GM21447 (cell line): ENCODE results near the gene HECW1.
A peak's percentile ranks its signal among the peaks of the same experiment; 100 is the strongest.
"Not testable (repeated sequence)": the region's sequence is repeated elsewhere in the genome, so short reads cannot be mapped to it uniquely, and the experiment has no call there.

Source experiments
- ATAC-seq: cut with Tn5 transposase; IDR thresholded peaks from one replicate; pipeline ENCODE4 v1.9.1; 2021; ENCODE audit not compliant: unreplicated experiment

Gene HECW1

DNA sequence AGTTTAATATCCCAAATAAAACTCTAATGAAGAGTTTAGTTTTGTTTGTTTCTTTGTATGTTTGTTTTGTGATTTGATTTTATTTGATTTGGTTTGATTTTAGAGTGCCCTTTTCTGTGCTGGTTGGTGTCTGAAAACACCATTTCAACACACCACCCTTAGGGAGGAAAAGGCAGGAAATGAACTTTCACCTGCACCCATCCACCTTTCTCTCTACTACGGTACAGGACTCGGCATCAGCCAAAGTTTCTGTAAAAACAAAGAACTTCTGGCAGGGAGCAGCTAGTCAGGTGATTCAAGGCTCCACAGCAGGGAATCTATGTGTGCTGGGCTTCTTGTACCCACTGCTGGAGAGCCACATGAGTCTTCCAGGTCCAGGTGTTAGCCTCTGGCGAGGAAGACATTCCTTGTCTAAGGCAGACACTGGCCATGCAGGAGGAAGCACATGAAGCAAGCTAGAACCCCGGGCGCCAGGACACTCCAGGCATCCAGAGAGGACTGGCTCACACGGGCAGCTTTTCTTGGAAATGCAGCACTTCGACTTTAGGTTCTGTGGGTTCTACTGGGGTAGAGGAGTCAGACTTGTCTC, 448.4 kb downstream of the HECW1 start:
- no peak for ATAC-seq

DNA sequence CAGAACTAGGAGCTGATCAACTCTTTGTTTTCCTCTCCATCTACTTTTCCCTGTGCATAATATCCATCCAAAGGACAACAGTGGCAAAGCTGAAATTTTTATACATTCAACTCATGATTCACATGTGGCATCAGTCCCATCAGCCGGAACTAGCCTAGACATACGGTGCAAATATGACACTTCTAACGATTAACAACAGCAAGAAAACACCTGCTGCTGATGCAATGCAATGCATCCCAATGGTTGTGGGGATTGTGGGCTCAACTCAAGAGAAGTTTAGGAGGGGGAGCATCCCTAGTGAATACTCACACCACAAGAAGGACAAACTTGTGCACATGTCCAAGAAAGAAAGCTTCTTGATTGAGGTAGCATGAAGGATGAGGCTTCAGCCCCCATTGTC, 449.9 kb downstream of the HECW1 start:
- ATAC-seq: no peak

DNA sequence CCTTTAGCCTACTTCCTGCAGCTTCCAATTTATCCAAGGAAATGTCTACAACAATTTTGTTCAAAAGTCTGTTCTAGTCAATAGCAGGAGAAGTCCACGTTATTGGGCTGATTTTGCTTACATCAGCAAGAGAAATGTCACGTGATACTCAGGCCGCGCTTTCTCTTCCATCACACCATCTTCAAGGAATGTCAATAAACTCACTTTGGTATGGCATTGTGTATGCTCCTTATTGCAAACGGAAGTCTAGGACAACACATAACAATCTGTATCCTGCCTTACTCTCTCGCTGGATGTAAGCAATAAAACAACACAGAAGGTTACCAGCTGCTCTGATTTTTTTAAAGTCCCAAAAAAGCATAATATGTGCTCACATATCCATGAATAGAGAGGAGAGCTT, 453.3 kb downstream of the HECW1 start:
- ATAC-seq: no peak

DNA sequence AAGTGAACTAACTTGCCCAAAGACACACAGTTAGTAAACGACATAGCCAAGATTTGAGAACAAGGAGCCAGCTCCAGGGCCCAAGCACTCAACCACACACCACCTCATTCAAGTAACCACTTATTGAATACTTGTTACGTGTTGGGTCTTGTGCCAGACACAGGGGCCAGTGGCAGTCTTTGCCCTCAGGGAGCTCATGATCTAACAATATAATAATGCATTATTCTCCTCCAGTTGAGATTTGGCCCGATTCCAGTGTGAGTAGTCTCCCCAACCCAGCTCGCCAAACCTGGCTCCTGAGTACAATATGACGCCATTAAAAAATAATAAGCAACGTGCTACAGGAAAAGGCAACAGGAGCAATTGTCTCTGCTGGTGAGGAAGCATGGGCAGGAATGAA, 456.1 kb downstream of the HECW1 start:
- ATAC-seq: no peak

DNA sequence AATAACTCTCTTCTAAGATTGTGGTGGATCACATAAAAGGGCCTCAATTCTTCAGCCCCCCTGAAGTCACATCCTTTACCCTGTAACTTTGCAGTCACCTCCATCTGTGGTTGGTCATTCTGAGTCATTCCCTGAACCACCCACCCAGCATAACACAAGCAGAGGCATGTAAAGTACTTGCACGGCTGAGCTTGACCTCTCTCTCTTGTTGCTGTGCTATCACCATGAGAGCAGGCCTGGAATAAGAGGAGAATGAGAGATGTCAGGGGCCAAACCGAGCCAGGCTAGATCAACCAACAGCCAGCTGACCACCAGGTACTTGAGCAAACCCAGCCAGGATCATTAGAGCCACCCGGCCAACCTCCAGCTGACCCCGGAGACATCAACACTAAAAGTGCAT, 457.0 kb downstream of the HECW1 start:
- ATAC-seq: no peak

DNA sequence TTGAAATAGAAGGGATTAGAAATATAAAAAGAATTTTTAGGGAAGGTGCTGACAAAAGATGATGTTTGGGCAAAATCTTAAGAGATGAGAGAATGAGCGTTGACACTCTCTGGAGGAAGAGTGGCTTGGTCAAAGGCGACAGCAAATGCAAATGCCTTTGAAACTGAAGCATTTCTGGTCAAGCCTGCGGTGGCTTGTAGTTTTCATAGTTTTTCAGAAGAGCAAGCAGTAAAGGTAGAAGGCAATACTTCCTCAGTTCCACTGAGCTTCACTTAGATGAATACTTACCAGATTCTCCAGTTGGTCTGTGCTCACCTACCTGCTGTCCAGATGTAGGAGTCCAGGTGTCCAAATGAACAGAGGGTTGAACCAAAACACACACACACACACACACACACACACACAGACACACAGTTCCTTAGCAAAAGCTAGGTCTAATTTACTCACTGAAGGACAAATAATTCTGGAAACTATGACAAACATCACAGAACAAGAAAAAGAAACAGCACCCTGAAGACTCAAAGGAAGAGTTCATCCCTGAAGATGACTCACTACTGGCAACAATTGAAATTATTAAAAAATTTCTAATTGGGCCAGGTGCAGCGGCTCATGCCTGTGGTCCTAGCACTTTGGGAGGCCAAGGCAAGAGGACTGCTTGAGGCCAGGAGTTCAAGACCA, 458.4 kb downstream of the HECW1 start:
- ATAC-seq: peak; percentile 56

DNA sequence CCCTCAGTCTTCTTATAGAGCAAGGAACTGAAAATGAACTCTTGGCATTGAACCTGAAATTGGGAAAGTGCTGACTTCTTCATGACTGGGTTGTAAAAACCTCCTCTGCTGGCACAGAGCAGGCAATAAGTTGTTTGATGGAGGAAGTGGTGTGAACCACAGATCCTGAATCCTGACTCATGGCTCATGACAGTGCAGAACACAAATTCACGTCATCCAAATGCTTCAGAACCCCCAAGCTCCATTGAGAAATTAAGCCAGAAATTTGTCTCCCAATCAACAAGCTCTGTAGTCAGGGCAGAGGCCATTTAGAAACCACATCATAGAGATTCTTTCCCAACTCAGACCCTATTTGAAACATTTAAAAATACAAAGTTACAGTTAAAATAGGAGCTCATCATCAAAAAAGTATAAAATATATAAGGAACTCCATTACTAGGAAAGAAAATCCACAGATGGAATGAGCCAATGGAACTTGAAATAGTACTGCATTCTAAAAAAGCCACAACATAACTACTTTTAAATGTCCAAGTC, 460.1 kb downstream of the HECW1 start:
- ATAC-seq: no peak

DNA sequence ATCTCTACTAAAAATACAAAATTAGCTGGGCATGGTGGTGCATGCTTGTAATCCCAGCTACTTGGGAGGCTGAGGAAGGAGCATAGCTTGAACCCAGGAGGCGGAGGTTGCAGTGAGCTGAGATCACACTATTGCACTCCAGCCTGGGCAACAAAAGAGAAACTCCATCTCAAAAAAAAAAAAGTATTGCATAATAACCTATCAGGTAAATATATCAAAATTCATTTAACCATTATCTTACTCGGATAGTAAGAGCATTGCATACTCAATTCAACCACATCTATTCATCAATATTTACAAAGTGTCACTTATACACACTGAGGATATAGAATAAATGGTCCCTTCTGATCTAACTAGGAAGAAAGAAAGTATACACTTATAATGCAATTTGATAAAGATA, 461.4 kb downstream of the HECW1 start:
- ATAC-seq: not testable (repeated sequence)

DNA sequence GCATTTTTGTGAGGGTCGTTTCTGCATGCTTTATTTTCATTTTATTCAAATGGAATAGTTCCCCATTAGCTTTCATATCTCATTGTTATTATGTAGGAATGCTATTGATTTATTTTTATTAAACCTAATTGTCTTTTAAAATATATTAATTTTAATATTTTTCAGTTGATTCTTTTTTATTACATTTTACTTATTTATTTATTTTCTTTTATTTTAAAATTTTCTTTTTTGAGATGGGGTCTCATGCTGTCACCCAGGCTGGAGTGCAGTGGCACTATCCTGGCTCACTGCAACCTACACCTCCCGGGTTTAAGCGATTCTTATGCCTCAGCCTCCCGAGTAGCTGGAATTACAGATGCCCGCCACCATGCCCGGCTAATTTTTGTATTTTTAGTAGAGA, 463.1 kb downstream of the HECW1 start:
- no peak for ATAC-seq

DNA sequence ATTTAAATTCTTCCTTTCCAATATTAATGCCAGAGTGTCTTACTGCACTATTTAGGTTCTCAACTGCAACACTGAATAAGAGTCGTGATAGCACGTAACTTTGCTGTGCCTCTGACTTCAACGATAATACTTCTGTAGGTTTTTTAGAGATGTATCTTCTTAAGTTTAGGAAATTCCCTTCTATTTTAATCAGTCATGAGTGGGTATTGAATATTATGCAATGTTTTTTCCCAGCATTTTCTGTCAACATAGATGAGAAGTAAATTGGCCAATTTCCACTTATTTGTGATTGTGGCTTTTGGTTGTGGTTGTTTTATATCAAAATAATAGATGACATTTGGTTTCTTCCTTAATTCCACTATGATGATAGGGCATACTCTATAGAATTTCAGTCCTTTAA, 463.8 kb downstream of the HECW1 start:
- ATAC-seq: no peak

DNA sequence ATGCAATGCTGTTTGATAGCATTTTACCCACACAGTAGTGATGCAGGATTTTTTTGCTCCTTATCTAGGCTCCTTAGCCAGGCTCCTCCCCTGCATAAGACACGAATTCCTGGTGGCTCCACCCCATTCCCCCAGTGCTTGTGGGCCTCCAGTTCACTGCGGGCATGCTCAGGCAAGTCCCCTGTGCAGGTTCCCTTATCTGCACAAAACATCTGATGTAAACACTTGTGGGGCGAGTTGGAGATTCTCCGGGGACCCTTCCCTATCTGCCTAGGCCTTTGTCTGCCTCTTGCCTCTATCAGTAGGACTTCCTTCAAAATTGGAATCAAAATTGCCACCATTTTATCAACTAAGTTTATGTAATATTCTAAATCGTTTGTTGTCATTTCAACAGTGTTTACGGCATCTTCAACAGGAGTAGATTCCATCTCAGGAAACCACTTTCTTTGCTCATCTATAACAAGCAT, 465.1 kb downstream of the HECW1 start:
- ATAC-seq: no peak

DNA sequence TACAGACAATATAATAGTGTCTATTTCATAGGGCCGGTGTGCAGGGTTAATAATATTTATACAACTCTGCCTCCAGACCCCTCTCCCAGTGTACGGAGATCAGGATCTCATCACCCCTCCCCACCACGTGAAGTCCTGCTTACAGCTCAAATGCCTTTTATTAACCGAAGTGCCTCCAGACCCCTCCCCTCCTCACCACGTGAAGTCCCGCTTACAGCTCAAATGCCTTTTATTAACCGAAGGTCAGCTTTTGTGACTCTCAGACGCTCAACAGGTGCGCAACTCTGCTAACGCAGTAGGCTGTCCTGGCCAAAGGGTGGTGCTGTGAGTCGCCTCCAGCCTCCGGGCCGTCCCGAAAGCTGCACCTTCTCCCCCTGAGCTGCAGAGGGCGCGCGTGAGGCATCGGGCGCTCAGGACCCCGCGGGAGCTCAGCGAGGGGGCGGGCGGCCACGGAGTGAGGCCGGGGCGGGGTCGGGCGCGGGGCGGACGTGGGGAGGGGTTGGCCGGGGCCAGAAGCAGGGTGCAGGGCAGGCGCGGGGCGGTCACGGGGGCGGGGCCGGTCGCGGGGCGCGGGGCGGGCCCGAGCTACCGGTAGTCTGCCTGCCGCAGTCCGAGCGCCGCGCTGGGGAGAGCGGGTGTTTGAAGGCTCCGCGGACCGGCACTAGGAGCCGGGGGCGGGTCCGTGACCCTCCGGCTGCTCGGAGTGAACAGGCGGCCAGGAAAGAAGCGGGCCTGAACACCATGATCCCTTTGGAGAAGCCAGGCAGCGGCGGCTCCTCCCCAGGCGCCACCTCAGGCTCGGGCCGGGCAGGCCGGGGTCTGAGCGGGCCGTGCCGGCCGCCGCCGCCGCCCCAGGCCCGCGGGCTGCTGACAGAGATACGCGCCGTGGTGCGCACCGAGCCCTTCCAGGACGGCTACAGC, 470.3 kb downstream of the HECW1 start, which contains the start of gene STK17A:
Gene STK17A (plus strand): TSS at position 606 of the 921 bp plus-strand sequence. CDS start 136 bp downstream, at position 742.
- ATAC-seq: peak; percentile 47

DNA sequence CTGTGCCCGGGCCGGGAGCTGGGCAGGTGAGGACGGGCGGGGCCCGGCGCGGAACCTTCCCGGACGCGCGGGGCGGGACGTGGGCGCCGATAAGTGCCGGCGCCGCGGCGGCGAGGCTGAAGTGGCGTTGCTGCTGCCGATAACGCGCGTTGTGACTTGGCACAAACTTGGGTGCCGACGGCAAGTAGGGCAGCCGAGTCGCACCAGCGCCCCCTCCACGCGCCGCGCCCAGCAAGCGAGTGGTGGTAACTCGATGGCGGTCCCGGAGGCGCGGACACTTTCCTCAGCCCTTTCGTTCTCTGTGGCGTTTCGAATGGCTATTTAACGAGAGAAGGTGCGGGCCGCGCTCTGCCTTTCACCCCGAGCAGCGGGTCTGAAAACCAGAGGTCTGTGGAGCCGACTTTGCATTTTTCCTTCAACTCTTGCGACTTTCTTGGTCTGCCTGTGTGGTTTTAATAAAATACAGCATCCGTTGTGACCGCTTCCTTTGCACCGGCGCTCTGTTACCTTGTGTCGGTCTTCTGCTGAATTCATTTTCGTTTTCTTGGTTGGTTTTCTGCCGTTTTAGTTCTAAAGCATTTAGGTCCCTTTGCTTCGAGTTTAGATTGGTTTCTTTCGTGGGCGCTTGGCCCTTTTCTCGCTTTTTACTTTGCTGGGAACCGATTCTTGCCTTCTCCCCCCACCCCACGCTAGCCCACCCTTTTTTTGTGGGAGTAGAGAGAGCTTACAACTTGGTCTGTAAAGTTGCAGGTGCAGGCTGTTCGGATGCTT, 471.2 kb downstream of the HECW1 start:
- ATAC-seq: peak; percentile 17

DNA sequence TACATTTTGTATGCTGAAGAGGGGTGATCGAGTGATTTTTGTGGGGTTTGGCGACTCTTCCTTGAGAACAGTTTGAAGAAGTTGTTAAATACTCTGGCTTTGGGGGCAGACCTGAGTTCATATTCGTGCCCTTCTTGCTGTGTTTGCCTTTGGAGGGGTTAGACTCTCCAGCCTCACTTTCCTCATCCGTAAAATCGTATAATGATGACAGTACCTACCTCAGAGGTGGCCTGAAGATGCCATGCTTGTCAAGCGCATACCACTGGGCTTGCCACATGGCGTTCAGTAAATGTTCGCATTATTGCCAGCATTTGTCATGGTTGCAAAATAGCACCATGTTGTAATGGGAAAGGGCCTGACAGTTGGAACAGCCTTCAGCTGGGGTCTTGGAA, 471.7 kb downstream of the HECW1 start:
- no peak for ATAC-seq

DNA sequence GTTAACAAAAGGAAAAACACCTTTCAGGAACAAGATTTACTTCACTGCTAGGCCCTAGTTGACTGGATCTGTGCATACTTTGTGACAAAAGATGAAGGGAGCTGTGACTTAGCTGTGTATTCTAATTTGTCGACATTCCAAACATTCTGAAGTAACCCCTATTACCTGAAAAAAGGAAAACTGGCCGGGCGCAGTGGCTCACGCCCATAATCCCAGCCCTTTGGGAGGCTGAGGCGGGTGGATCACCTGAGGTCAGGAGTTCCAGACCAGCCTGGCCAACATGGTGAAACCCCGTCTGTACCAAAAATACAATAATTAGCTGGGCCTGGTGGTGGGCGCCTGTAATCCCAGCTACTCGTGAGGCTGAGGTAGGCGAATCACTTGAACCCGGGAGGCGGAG, 472.3 kb downstream of the HECW1 start:
- ATAC-seq: not testable (repeated sequence)

DNA sequence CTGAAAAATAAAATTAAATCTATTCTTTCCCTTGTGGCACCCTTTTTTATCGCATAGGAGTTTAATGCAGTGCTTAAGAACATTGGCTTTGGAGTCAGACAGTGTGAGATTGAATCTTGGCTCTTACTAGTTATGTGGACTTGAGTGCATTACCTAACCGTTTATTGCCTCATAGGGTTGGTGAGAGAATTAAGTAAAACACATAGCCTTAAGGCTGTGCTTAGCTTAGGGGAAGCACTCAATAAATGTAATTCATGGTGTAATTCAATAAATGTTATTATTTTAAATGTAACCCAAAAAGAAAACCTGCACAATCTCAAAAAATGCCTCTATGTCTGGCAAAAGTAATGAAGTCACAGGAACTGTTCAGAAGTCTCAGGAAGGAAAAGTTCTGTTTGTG, 473.1 kb downstream of the HECW1 start:
- no peak for ATAC-seq

DNA sequence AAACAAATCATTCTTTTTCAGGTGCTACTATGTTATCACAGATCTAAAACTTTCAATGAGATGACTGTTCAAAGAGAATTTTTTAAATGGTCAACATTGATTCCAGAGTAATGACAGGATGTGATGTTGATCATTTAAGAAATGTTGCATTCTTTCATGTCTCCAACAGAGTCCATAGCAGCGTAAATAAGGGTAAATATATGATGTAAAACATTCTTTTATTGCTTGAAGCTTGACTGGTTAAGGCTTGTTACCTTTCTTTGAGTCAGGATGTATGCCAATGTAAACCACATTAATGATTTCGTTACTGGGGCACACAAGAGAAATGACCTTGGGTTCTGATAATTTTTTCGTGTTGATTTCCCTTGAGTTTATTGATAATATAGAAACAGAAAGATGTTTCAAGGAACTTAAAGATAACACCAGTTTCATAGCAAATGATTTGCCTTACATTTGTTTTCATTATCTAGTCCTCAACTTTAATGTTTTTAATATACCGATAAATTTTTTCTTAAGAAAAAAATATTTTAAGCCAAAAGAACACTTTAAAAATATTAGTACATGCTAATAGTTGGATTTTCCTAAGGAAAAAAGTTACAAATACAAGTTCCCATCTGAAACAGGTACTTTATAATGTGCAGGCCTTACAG, 473.9 kb downstream of the HECW1 start:
- ATAC-seq: no peak

DNA sequence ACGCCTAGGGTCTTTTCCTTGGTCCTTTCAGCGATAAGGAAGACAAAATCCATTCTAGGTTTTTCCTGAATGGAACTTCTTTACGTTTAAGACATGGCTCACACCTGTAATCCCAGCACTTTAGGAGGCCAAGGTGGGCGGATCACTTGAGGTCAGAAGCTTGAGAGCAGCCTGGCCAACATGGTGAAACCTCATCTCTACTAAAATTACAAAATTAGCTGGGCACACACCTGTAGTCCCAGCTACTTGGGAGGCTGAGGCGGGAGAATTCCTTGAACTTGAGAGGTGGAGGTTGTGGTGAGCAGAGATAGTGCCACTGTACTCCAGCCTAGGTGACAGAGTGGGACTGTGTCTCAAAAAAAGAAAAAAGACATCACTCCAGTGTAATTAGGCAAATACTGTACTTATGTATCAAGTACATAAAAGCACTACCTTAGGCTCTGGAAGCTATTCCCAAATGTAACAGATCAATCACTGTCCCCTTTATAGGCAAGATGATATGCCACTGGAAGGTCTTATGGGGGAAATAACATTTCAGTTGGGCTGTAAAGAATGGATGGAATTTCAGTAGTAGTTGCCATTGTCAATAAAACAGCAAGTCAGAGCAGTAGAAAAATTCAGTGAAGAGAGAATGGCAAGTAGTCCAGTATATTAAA, 476.2 kb downstream of the HECW1 start:
- no peak for ATAC-seq

DNA sequence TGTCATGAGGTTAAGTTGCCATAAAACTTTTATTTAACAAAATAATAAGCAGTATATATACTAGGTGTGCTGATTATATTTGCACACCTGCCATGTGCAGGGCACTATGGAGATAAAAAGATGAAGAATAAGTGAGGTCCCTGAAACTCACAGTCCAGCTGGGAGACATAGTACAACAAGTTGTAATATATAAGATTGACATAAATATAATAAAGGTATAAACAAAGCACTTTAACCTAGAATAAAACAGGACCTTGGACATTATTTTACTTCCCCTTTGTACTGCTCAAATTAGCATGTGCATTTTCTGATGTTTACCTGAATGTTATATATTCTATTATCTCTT, 476.7 kb downstream of the HECW1 start:
- ATAC-seq: no peak

DNA sequence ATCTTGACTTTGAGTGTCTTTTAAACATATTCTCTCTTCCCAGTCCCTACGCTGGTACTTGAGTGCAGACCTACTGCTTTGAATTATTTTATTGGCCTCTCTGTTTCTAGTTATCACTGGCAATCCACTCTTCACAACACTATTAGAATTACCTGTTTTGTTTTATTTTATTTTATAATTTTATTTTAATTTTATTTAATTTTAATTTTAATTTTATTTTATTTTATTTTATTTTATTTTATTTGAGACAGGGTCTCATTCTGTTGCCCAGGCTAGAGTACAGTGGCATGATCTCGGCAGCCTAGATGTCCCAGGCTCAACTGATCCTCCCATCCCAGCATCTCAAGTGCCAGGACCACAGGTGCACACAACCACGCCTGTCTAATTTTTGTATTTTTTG, 477.3 kb downstream of the HECW1 start:
- ATAC-seq: no peak
